HepG2 (cell line): ENCODE data around the gene SLC44A5. TPM values are rescaled to one million over a fixed set of nuclear protein-coding genes. Genes with fewer than 3 reads are reported as not detected.

Experiments used
- ATAC-seq: fragments of 200-7000 bp; cut with Tn5 transposase; 3 replicates; pipeline ENCODE4 v1.9.1; 2020; ENCODE audit warnings: mild to moderate bottlenecking, moderate library complexity
- BruUV-seq: library from RNA; stranded (reverse); fragments of 400-500 nt; replicated peaks from 2 replicates; lab custom pipeline; 2021; lab: Mats Ljungman, UMichigan
- CTCF ChIA-PET: fragments of 300-600 bp; formaldehyde crosslinking; extraction: SDS; loops from one replicate; lab custom pipeline; 2021; ENCODE audit warnings: low total read pairs, inconsistent platforms, low intra/inter-chr PET ratio; lab: Yijun Ruan, JAX
- POLR2A ChIA-PET: fragments of 350-600 bp; sonication (Branson Sonifier 250); formaldehyde crosslinking; loops from one replicate; lab custom pipeline; 2020; ENCODE audit warnings: antibody characterized with exemption, inconsistent platforms; lab: Yijun Ruan, JAX
- DNase-seq: peaks from one replicate; pipeline ENCODE4 v3.0.0-alpha.2; 2015; ENCODE audit warnings: low spot score
- FAIRE-seq: peaks from 3 replicates; lab custom pipeline; 2011; peaks lifted over from hg19 to GRCh38; lab: Jason Lieb, UNC
- H2AFZ ChIP-seq: one replicate; pipeline ENCODE4 v1.6.1; 2011; ENCODE audit warnings: low read length, inconsistent platforms
- H3K27ac ChIP-seq: fragments of 300-600 bp; 3 replicates; pipeline ENCODE4 v1.8.0; 2011; ENCODE audit warnings: mixed run types, mild to moderate bottlenecking, mixed read lengths, low read length, inconsistent platforms; ENCODE audit not compliant: insufficient read depth; ENCODE audit errors: extremely low read length
- H3K27me3 ChIP-seq, 2 experiments: fragments of 200-600 bp in 1 of 2; 2 replicates in 1 of 2; 3 replicates in 1 of 2; pipeline versions ENCODE4 v1.6.0 to v1.8.0; 2011; ENCODE audit warnings: low read length in 2 of 2, mild to moderate bottlenecking in 2 of 2, moderate library complexity in 2 of 2, inconsistent platforms in 1 of 2; ENCODE audit not compliant: insufficient read depth in 2 of 2, control insufficient read depth in 1 of 2
- H3K36me3 ChIP-seq, 2 experiments: fragments of 200-600 bp in 1 of 2; replicated peaks in 1 of 2; 2 replicates in 1 of 2; 3 replicates in 1 of 2; pipeline versions ENCODE4 v1.5.1 to v1.8.0; 2011; ENCODE audit warnings: low read length in 2 of 2, inconsistent platforms in 1 of 2; ENCODE audit not compliant: insufficient read depth in 2 of 2, control insufficient read depth in 1 of 2
- H3K4me1 ChIP-seq: 2 replicates; pipeline ENCODE4 v1.5.1; 2012; ENCODE audit warnings: low read length, inconsistent platforms; ENCODE audit not compliant: insufficient read depth
- H3K4me2 ChIP-seq: 2 replicates; pipeline ENCODE4 v1.6.0; 2011; ENCODE audit warnings: low read depth, low read length, inconsistent platforms
- H3K4me3 ChIP-seq, 3 experiments: fragments of 200-600 bp in 1 of 3; sonication (generic), shearing (Covaris generic) in 1 of 3; replicated peaks in 1 of 3; 2 replicates each; pipeline ENCODE4 v1.5.1; 2011 to 2016; ENCODE audit warnings: low read length in 3 of 3, inconsistent platforms in 2 of 3, low read depth in 2 of 3, mild to moderate bottlenecking in 2 of 3, control low read depth in 1 of 3, mixed read lengths in 1 of 3; ENCODE audit not compliant: insufficient read depth in 1 of 3
- H3K79me2 ChIP-seq: one replicate; pipeline ENCODE4 v1.6.1; 2011; ENCODE audit warnings: low read length, inconsistent platforms; ENCODE audit not compliant: insufficient read depth
- H3K9ac ChIP-seq: 2 replicates; pipeline ENCODE4 v1.6.0; 2011; ENCODE audit warnings: mild to moderate bottlenecking, low read depth, low read length, inconsistent platforms; ENCODE audit not compliant: insufficient read depth
- H3K9me3 ChIP-seq: 2 replicates; pipeline ENCODE4 v1.5.1; 2012; ENCODE audit warnings: mild to moderate bottlenecking, low read length
- H4K20me1 ChIP-seq: 2 replicates; pipeline ENCODE4 v1.6.0; 2011; ENCODE audit warnings: inconsistent platforms, mild to moderate bottlenecking, low read length, moderate library complexity; ENCODE audit not compliant: insufficient read depth
- CCDC6 ChIP-seq: sonication (generic); formaldehyde crosslinking; IDR thresholded peaks from 2 replicates; pipeline ENCODE4 v1.8.1; 2022; ENCODE audit warnings: mild to moderate bottlenecking, missing genetic modification reagents, moderate library complexity
- DMAP1 ChIP-seq: IDR thresholded peaks from 2 replicates; pipeline ENCODE4 v1.6.1; 2016
- ERF ChIP-seq: IDR thresholded peaks from 2 replicates; pipeline ENCODE4 v1.6.1; 2018; ENCODE audit warnings: missing biosample characterization, missing genetic modification reagents
- ETV6 ChIP-seq: sonication (generic); formaldehyde crosslinking; conservative IDR thresholded peaks from 2 replicates; pipeline ENCODE4 v1.4.0; 2020; ENCODE audit warnings: missing genetic modification reagents
- GTF2F1 ChIP-seq: fragments of 150-350 bp; IDR thresholded peaks from 2 replicates; pipeline ENCODE4 v1.6.1; 2014; ENCODE audit warnings: low read length
- JUND ChIP-seq: sonication (generic); formaldehyde crosslinking; IDR thresholded peaks from 2 replicates; pipeline ENCODE4 v1.8.0; 2022; ENCODE audit warnings: mild to moderate bottlenecking, missing genetic modification reagents
- MLX ChIP-seq: IDR thresholded peaks from 2 replicates; pipeline ENCODE4 v1.6.1; 2016
- NR2F6 ChIP-seq, 2 experiments: IDR thresholded peaks; 2 replicates each; pipeline ENCODE4 v1.6.1; 2016; ENCODE audit warnings: antibody characterized with exemption in 1 of 2, mild to moderate bottlenecking in 1 of 2
- SMAD1 ChIP-seq: sonication (generic); formaldehyde crosslinking; IDR thresholded peaks from 2 replicates; pipeline ENCODE4 v1.4.0; 2020; ENCODE audit warnings: missing genetic modification reagents, low read depth, mild to moderate bottlenecking, borderline replicate concordance
- U2AF2 ChIP-seq: fragments of 200-400 bp; formaldehyde crosslinking; IDR thresholded peaks from 2 replicates; pipeline ENCODE4 v1.6.1; 2017; ENCODE audit warnings: low read depth, mild to moderate bottlenecking, low read length
- ZBTB49 ChIP-seq: sonication (generic); formaldehyde crosslinking; IDR thresholded peaks from 2 replicates; pipeline ENCODE4 v1.4.0; 2020; ENCODE audit warnings: missing genetic modification reagents, borderline replicate concordance
- ZEB1 ChIP-seq: IDR thresholded peaks from 2 replicates; pipeline ENCODE4 v1.6.1; 2012; ENCODE audit warnings: mild to moderate bottlenecking, low read depth, inconsistent platforms; ENCODE audit not compliant: insufficient replicate concordance
- ZNF264 ChIP-seq: sonication (generic); formaldehyde crosslinking; IDR thresholded peaks from 2 replicates; pipeline ENCODE4 v1.4.0; 2020; ENCODE audit warnings: missing genetic modification reagents
- ZNF547 ChIP-seq: sonication (generic); formaldehyde crosslinking; IDR thresholded peaks from 2 replicates; pipeline ENCODE4 v1.5.1; 2020; ENCODE audit warnings: mild to moderate bottlenecking, missing genetic modification reagents
- ZNF839 ChIP-seq: sonication (generic); formaldehyde crosslinking; IDR thresholded peaks from 2 replicates; pipeline ENCODE4 v1.4.0; 2020; ENCODE audit warnings: missing genetic modification reagents, mild to moderate bottlenecking, borderline replicate concordance
- WGBS: methylation state at CpG from one replicate; pipeline ENCODE4 v1.1.6; 2017; ENCODE audit warnings: low lambda C conversion rate; 5-methylcytosine and 5-hydroxymethylcytosine counted together
- in situ Hi-C: cut with HindIII; loops from 2 replicates; pipeline ENCODE4 v1.10.0; 2017; ENCODE audit warnings: low pct_unique_long_range_greater_than_20kb; ENCODE audit not compliant: extremely low pct_ligation_motif_present
- intact Hi-C: fragments of 100-400 bp; cut with micrococcal nuclease; formaldehyde crosslinking; loops from one replicate; pipeline ENCODE4 v1.10.0; 2022; ENCODE audit not compliant: unreplicated experiment
- polyA plus RNA-seq, 8 experiments: library from polyadenylated mRNA; depleted of rRNA in 3 of 8; stranded (reverse) in 7 of 8; unstranded in 1 of 8; fragments of >200 nt; fragmentation: Illumina TruSeq in 4 of 8; extraction: Trizol in 4 of 8; gene quantifications; 2 replicates each; pipeline versions ENCODE4 v1.2.1 to v1.2.3, GENCODE V29; 2011 to 2016; ENCODE audit warnings: low read depth in 4 of 8, missing spikeins in 1 of 8, mixed read lengths in 1 of 8; ENCODE audit not compliant: insufficient read depth in 1 of 8
- total RNA-seq, 5 experiments: library from RNA; depleted of rRNA; stranded (reverse); fragments of >200 nt; fragmentation: Illumina TruSeq; extraction: Trizol; gene quantifications; 2 replicates each; pipeline ENCODE4 v1.2.3, GENCODE V29; 2016; ENCODE audit warnings: low read depth in 1 of 5

The SLC44A5 gene
- total and polyA plus RNA-seq, 2 of the 13 experiments (the other 11 are each of a cell fraction or from before 2014, with no cell fraction given): 8.0 to 16.0 TPM

GRCh38 chr1:75305061-75305460 is 305.9 kb downstream of the SLC44A5 start:
- DNase-seq (no peak), ATAC-seq (no peak), FAIRE-seq (no peak)
- Histone ChIP-seq H3K79me2 (no peaks in the 10 kb centered on the region), H3K4me1 (no peaks in the 10 kb centered on the region), H3K9me3 (no peaks in the 10 kb centered on the region), H3K4me3 (no peak overlapping the region), H3K36me3 (no peaks in the 10 kb centered on the region), H4K20me1 (no peaks in the 10 kb centered on the region), H3K27me3 (no peaks in the 10 kb centered on the region), H2AFZ (no peak overlapping the region), H3K4me2 (no peak overlapping the region), H3K27ac (no peak overlapping the region), H3K9ac (no peak overlapping the region)
- in situ Hi-C loops (no loop called here), intact Hi-C loops (no loop called here)
- BruUV-seq: no TSS peak
- CTCF ChIA-PET: no interaction called here
- POLR2A ChIA-PET: no interaction called here
- WGBS: 44% methylated on average over 2 of the region's 2 CpGs
- no peak for TF ChIP-seq ETV6 (CRISPR knock-in tag)
- TF ChIP-seq ZBTB49 (CRISPR knock-in tag): no peak
- no peak for TF ChIP-seq NR2F6 (IDR thresholded peaks at IDR 0.05)
- TF ChIP-seq NR2F6 (CRISPR knock-in tag; IDR thresholded peaks at IDR 0.05): no peak
- TF ChIP-seq ZNF264: no peak
- no peak for TF ChIP-seq GTF2F1
- TF ChIP-seq ZNF547: no peak
- TF ChIP-seq SMAD1 (CRISPR knock-in tag): no peak
- no peak for TF ChIP-seq ERF (CRISPR knock-in tag)
- no peak for TF ChIP-seq ZEB1
- no peak for TF ChIP-seq ZNF839 (CRISPR knock-in tag)
- TF ChIP-seq DMAP1 (CRISPR knock-in tag): no peak
- TF ChIP-seq MLX (CRISPR knock-in tag): no peak
- no peak for TF ChIP-seq U2AF2
- no peak for TF ChIP-seq JUND (CRISPR knock-in tag)
- no peak for TF ChIP-seq CCDC6
